ENCODE measurements around the gene C1QTNF8.

- TF ChIP-seq CTCF (IDR thresholded peaks at IDR 0.05) = no peak
- no peak for TF ChIP-seq POLR2A (IDR thresholded peaks at IDR 0.05; ENCODE audit: low read depth)
- no peak for TF ChIP-seq EP300 (IDR thresholded peaks at IDR 0.05)
- no peak for TF ChIP-seq POLR2AphosphoS5 (IDR thresholded peaks at IDR 0.05)
These were observed 33.3 kb upstream of the C1QTNF8 start for GRCh38 chr16:1129106-1129960.

All from esophagus muscularis mucosa (tissue), 4 donors.